ENCODE measurements around the gene CD40LG.

The CD40LG gene

DNA sequence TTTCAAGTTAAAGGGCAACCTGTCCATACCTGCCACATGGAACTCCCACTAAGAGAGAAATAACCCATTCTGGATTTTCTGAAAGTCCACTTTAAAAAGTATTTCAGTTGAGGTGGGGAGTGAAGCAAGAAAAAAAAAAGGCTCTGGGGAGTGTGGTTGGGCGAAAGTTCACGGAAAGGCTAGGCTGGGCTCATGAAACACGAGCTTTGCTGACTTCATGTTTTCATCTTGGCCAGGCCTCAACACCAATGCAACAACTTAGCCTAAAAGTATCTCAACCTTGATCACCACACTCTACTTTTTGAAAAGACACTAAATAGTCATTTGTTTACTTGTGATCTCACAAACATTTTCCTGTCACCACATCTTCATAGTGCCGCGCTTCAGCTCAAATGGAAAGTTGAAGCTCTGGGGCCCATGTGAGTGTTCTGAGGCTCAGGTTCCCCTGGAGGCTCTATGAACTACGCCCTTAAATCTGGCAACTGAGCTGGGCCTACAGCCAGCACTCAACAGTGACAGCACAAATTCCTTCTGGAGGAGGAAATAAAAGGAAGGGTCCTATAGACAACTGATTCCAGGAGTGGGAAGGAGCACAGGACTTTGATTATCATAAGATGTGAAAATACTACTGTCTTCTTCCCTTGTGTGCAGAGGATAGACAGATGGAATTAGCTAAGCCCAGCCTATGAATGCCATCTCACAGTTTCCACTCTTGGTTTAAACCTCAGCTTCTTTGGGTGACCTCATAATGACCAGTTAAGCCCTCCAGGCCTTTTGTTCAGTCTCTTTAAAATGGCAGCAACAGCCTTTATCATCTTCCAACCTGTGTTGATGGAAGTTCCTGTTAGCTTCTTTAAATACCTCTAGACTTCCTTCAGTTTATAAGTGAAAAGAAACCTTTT is 5.1 kb downstream of the CD40LG start:
- no peak for DNase-seq

DNA sequence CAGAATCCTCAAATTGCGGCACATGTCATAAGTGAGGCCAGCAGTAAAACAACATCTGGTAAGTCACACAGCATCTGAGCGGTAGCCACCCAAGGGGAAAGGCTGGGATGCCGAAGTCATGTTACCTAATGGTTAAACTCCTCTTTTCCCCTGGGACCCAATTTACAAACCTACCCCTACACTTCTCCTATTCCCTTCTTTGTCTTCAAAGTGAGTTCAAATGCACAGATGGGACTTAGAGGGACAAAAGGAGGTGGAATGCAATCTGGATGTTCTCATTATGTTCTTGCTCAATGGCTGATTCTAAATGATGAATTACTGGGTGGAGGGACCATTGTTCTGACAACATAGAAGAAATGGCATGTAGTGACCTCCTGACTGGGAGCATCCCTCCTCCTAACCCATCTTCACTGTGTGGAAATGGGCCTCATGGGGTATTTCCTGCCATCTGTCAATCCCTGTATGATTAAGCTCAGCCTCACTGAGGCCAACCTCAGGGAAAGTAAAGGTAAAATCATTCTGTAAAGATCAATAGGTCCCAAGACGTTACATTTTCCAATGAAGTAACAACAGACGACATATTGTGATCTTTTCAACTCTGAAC is 8.5 kb downstream of the CD40LG start:
- peak; percentile 96 for DNase-seq

DNA sequence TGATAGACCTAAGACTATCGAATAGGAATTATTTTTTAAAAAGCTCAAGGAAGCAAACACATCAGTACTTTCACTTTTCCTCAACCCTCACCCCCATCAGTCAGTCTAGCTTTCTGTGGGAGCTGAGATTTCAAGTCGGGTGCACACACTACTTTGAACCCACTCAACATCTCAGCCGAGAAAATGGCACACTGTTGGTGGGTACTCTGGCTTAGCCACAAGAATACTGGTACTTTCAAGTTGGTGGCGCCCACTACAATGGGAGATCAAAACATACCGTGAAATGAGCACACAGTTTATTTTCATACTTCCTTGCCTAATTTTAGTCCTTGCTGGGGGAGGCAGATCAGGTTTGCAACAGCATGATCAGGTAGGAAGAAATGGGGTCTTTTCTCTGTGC is 10.2 kb downstream of the CD40LG start:
- DNase-seq, result no peak

DNA sequence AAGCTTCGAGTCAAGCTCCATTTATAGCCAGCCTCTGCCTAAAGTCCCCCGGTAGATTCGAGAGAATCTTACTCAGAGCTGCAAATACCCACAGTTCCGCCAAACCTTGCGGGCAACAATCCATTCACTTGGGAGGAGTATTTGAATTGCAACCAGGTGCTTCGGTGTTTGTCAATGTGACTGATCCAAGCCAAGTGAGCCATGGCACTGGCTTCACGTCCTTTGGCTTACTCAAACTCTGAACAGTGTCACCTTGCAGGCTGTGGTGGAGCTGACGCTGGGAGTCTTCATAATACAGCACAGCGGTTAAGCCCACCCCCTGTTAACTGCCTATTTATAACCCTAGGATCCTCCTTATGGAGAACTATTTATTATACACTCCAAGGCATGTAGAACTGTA is 11.2 kb downstream of the CD40LG start:
- DNase-seq, result peak; percentile 64

DNA sequence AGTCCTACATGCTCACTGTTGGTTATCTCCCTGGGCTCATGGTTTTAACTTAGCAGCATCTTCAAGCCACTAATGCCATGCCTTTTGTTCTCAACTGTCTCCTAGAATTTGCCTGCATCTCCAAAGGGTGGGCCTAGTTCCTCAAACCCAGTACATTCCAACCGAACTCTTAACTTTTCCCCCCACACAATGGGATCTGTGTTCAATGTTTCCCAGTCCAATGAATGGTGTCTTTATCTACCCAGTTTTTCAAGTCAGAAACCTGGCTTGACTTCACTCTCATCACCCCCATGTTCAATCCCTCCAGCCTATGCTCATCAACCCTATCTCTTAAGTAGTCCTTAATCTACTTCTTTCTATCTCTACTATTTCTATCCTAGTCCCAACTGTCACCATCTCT is 12.9 kb downstream of the CD40LG start:
- no peak for DNase-seq

DNA sequence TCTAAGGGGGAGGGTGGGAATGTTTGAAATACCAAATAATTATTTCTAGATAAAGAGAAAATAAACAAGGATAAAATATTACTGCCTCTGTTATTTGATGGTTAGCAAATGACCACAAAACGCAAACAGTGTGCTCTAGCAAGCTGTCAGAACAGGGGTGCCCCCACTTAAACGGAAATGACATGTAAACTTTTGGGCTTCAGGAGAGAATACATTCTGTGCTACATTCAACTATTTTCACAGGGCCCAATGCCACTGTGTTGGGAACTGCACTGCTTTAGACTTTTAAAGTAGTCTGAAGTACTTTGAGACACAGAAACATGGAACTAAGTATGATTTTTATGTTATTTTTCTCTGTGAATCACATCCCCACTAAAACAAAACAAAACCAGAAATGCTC is 14.1 kb downstream of the CD40LG start:
- DNase-seq, result no peak

DNA sequence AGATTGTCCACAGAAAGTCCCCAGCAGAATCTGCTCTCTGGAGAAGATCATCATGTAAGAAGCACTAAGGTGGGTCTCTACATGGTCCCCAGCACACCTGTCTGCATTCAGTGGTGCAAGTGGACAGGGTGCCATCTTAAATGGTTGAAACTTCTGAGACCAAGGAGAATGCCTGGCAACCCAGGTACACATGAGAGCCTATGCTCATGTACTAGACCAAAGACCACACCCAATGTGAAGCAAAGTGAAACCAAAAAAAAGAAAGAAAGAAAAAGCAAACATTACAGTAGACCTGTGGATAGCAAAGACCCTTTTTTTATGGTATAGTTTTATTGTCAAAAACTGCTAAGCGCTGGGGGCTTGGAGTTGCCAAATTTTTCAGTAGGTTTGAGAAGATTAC is 15.0 kb downstream of the CD40LG start:
- no peak for DNase-seq

DNA sequence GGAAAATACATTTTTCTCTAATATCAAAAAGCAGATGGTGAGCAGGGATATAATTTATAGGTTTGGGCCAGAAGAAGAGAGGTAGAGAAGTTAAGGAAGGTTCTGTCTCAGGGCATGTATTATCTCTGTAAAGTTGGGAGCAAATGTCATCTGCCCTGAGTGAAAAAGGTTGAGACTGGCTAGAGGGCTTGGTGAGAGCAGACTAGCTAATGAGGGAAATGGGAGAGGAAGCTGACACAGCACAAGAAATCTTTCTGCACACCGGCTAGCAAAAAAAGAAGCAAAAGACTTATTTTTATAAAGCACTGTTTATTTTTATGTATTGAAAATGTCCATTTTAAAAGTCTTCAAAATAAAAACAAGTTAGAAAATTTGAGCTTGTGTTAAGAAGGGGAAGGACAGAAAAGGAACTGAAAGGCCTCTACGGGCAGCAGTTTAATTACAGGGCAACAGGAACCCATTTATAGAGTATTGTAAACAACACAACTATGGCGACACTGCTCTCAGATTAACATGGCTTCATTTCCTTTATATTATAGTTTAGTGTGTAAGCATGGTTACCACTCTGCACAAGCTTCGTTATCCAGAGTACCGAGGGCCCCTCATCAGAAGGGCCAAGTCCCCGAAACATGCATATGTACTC is 17.4 kb downstream of the CD40LG start:
- DNase-seq, result no peak

DNA sequence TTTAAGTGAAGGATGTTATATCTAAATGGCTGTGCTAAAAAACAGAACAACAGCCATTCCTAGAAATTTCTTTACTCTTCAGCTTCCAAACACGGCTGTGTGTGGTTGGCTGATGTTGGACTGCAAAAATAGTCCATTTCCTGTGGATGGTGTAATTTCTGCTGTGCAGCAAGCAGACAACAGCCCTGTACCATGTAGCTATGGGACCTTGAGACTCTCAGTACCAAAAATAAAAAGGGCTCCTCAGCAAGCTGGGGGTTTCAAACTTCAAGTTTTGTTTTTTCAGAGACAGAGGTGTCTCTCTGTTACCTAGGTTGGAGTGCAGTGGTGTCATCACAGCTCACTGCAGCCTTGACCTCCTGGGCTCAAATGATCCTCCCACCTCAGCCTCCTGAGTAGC is 18.1 kb downstream of the CD40LG start:
- no peak for DNase-seq

DNA sequence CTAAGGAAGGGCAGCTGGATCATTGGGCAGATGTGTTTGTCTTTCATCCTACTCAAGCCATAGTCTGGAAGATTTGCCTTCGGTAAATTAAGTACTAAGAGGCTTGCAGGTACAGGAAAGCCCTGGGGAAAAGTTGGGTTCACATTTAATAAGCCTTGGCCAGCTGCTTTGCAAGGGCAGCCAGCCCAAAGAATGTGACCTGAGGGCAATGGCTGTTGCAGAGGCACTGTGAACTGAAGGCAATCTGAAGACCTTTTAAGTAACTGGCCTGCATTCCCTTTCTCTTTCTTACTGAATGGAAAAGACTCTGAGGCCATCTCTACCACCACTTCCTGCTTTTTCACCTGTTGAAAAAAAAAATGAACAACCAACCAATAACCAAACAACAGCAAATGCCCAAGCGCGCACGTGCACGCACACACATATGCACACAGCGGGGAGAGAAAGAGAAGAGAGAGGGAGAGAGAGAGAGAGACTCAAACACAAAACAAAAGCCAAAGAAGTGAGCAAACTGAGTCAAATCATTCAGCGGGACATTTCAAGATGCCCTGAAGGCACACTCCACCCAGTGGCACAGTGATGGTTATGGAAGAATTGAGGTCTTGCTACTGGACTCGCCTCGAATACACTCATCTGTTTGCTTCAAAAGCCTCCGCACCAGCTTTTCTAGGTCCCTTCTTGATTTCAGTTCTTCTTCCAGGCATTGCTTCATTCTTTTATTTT is 19.6 kb downstream of the CD40LG start:
- peak; percentile 66 for DNase-seq

DNA sequence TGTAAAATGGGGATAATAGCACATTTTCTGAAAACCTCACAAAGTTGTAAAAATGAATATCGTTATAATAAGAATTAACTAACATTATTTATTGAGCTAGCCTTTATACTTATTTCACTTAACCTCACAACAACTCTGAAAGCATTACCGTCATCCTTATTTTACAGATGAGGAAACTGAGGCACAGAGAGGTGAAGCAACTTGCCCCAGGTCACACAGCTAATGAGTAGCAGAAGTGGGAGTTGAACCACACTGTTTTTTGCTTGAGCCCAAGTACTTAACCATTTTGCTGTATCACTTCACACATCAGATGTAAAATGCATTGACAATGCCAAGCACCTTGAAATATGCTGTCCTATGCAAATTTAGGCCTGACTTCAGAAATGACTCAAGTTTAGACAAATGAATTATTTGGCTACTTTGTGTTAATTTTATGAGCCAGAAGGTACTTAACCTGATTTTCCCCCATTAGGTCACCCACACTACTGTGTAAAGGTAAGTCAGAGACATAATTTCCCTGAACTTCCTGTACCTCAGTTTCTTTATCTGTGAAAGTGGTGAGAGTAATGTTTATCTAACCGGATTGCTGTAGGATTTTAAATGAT is 23.1 kb downstream of the CD40LG start:
- no peak for DNase-seq

DNA sequence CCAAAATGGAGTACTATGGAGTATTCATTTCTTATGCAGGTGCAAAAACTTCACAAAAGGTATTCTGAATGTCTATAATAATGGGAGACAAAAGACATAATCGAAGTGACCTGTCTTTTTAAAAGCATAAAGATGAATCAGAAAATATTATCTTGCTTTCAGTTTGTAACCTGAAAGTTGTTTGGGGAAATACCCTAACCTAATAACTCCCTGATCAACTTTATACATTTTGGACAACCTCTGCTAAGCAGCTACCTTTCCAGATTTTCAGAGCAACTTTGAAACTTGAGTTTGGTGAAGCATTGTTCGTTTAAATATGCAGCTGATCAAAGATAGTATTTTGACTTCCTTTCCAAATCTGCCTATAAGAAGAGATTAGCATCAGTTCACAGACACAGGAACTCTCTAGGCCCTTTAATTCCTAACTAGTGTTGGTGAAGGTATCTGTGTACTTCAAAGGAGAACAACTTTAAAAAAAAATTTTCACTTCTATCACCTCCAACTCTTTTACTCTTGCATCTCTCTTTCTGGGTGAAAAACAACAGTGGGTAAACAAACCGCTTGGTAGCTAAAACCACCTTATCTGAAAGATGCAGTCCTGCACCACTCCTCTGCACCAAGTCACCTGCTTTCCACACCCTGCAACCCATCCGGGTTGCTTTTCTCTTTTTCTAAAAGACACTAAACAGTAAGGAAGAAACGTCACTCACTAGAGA is 26.5 kb downstream of the CD40LG start:
- DNase-seq, result no peak

DNA sequence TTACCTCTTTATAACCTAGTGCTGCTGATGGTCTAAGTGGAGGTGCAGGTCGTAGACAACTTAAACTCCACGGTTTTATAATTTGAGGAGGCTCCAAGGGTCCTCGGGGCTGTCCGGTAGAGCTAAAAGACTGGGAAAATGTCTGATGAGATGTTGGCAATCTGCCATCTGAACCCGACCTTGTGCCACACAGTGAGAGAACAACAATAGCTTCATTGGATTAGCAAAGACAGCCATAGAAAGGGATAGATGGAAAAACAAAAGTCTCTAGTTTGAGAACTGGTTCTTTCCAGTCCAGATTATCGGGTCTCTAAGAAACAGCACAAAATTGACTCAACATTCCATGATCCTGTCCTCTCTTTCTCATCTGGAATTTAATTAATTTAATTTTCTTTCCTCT is 31.6 kb downstream of the CD40LG start:
- peak; percentile 3 for DNase-seq

DNA sequence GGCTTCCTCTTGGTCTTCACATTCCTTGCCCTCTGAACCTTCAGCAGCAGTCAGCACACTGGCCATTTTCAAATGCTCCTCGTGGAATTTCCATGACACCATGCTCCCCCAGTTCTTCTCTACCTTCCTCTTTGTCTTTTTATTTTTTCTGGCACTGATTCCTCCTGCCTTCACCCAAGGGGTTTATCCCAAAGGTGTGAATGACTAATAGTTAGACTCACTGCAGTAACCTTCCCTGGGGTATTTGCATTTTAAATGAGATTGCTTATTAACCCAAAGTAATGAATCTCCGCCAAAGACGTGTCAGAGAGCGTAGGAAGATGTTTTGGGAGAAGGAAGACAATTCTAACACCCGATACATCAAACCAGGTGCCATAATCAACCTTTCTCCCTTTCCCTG is 36.2 kb downstream of the CD40LG start:
- DNase-seq, result no peak

DNA sequence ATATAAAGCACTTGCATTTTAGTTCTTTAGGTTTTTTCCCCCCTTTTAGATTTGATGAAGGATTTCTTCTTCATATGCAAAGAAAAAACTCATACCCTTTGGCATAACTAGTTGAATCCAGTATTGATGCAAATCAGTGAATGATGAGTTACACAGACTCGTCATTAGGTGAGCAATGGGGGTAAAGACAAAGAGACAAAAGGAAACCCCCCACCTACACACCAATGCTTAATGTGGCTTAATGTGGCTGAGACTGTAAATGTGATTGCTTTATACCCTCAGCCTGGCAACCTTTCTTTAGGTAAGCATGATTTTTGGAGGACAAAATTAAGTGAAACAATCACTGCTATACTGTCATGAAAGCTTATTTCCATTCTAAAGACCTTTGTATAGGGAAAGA is 39.5 kb downstream of the CD40LG start:
- no peak for DNase-seq

DNA sequence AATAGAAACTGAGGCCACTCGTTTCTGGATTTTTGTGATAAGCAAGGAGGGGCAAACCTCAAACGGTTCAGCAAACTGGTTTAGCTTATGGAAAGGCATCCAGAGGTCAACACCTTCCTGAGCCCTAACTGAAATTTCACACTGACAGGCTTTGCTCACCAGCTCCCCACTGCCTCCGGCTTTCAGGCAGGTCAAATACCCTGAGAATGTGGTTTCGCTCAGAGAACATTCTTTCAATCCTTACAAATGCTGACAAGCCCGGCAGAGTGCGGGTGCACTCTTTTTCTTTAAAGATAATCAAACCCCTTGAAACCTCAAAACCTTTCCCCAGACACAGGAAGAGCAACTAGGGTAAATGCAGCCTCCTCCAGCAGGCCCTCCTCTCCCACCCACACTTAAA is 41.5 kb downstream of the CD40LG start:
- no peak for DNase-seq

DNA sequence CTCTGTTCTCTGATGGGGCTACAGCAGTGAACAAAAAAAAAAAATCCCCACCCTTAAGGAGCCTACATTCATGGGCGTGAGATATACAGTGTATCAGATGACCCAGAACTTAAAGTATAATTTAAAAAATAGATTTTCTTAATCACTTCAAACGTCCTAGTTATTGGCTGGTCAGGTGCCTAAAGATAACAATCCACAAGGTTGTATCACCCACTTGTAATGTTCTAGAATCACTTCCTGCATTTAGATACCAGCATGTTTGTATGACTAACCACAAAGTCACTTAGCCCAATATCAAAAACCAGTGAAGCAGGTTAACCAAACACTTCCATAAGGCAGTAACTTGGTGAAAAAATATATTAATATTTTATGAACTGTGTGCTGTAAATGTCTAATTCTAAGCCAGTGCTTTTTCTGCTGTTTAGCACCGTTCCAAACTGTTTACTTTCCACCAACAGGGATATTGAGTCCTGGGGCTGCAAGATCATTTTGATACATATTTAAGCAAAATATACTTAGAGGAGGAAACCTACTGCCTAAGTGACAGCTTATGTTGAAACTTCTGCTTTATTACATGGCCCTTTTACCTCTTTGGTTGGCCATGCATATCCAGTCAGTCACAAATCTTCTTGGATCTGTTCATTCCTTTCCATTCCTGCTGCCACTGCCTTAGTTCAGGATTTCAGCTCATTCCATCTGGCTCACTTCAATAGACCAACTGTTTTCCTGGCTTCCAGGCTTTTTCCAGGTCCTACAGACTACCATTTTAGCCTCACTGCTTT is 43.3 kb downstream of the CD40LG start:
- no peak for DNase-seq

DNA sequence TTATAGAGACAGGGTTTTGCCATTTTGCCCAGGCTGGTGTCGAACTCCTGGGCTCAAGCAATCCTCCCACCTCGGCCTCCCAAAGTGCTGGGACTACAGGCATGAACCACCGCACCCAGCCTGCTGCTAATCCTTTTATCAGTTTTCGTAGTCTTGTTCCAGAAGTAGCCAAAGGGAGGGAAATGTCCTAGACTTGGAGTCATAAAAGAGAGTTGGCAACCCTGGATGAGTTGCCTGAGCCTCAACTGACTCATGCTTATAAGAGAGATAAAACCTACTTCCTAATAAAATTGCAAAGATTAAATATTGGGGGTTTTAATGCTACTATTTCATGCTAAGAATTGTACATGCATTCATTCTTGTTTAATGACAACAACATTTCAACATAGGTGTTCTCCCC is 44.3 kb downstream of the CD40LG start:
- DNase-seq, result no peak

DNA sequence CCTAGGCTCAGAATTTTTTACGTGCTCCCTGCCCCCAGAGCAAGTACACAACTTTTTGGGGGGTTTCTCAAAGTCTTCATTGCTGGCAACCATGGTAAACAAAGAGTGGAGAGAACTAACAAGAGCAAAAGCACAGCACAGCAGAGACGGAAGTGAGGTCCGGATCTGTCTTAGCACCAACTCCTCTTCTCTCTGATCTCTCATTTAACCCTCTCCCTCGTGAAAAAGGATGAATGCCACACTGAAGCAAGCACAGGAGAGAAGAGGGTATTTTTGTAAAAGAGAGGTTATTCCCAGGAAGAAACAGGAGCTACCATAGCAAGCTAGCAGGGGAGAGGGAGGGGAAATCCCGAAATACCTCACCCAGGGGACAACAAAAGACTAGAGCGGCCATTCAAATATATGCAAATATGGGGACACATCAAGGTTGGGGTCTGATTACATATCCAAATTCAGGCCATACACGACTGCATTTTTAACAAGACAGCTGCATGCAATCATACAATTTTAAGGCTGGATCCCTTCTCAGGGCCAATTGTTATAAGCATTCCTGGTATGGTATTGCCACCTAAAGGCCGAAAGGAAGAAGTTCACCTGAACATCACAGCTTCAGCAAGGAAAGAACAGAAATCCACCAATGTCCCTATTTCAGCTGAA is 46.6 kb downstream of the CD40LG start:
- peak; percentile 71 for DNase-seq

DNA sequence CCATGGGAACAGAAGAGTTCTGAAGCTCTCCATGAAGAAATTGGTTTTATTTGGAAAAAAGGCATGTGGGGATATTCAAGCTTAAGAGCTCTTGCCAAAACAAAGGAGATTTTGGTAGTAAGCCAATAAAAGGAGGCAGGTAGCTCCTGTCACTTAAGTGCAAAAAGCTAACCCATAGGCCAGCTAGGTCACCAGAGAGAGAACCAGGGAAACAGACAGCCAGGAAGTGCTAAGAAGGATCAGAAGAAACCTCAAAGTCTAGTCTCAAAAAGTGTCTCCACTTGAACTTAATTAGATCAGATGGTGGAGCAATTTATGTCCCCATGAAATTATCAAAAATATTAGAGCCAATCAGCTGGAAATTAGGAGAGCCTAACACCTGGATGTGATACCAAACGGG is 49.2 kb downstream of the CD40LG start:
- no peak for DNase-seq

DNA sequence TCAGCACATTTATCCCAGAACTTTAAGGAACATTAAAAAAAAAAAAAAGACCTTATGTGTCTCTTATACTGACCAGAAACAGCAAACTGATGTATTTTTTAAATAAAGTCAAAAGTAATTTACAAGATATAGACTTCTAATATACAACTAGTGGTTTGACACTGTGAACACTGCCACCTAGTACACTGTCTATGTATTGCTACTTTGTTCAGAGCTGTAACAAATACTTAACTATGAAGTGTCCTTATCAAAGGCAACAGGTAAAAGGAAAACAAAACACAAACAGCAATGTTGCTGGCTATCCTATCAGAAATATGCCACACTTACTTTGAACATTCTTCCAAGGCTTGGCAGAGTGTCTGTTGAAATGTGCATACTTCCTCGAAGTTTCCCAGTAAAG is 60.4 kb downstream of the CD40LG start:
- peak; percentile 69 for DNase-seq

Measured in NCI-H69 (cell line).